ENCODE data around the gene KRT76.
"Not testable (repeated sequence)": the region's sequence is repeated elsewhere in the genome, so short reads cannot be mapped to it uniquely, and the experiment has no call there.

The KRT76 gene

GRCh38 chr12:52797529-52797894 lies 20.4 kb upstream of the KRT76 start:
- DNase-seq (ENCODE audit: low read depth): no peak

GRCh38 chr12:52796839-52797528 lies 19.8 kb upstream of the KRT76 start:
- no peak for DNase-seq (ENCODE audit: low read depth)

GRCh38 chr12:52796429-52796794 lies 19.3 kb upstream of the KRT76 start:
- DNase-seq (ENCODE audit: low read depth): no peak

- no peak for DNase-seq (ENCODE audit: low read depth)
These were observed 18.7 kb upstream of the KRT76 start, which contains the start of gene KRT3 for GRCh38 chr12:52795694-52796428. KRT3 (minus strand) TSS chr12:52796117; CDS start chr12:52796042, 75 bp downstream.

- not testable (repeated sequence) for DNase-seq (ENCODE audit: low read depth)
These were observed 18.2 kb upstream of the KRT76 start for GRCh38 chr12:52795332-52795674.

GRCh38 chr12:52794479-52795331 lies 17.6 kb upstream of the KRT76 start:
- DNase-seq (ENCODE audit: low read depth): no peak

GRCh38 chr12:52792185-52793029 lies 15.3 kb upstream of the KRT76 start:
- no peak for DNase-seq (ENCODE audit: low read depth)

GRCh38 chr12:52791271-52792184 lies 14.4 kb upstream of the KRT76 start:
- DNase-seq (ENCODE audit: low read depth): no peak

GRCh38 chr12:52790427-52791270 lies 13.5 kb upstream of the KRT76 start:
- DNase-seq (ENCODE audit: low read depth): no peak

- no peak for DNase-seq (ENCODE audit: low read depth)
These were observed 12.7 kb upstream of the KRT76 start for GRCh38 chr12:52789637-52790426.

- DNase-seq (ENCODE audit: low read depth): no peak
These were observed 11.9 kb upstream of the KRT76 start for GRCh38 chr12:52788876-52789636.

- no peak for DNase-seq (ENCODE audit: low read depth)
These were observed 11.2 kb upstream of the KRT76 start for GRCh38 chr12:52788192-52788875.

GRCh38 chr12:52787324-52788191 lies 10.4 kb upstream of the KRT76 start:
- DNase-seq (ENCODE audit: low read depth): no peak

- no peak for DNase-seq (ENCODE audit: low read depth)
These were observed 7.8 kb upstream of the KRT76 start for GRCh38 chr12:52784909-52785308.

GRCh38 chr12:52783563-52784316 lies 6.6 kb upstream of the KRT76 start:
- DNase-seq (ENCODE audit: low read depth): no peak

GRCh38 chr12:52782502-52782901 lies 5.4 kb upstream of the KRT76 start:
- no peak for DNase-seq (ENCODE audit: low read depth)
